CD4-positive, CD25-positive, alpha-beta regulatory T cell (primary cell): ENCODE measurements around the gene NUDCD3. TPM values are rescaled to one million over a fixed set of nuclear protein-coding genes. Genes with fewer than 3 reads are reported as not detected.
A peak's percentile ranks its signal among the peaks of the same experiment; 100 is the strongest.

ENCODE experiments used
- ATAC-seq, 2 donors: fragments of 150-1000 bp; cut with Tn5 transposase; one replicate each; pipeline ENCODE4 v1.10.0; 2021; ENCODE audit warnings: low read depth in 2 of 2, moderate number of reproducible peaks in 2 of 2, moderate library complexity in 1 of 2
- DNase-seq, 3 donors: peaks; one replicate each; pipeline versions ENCODE4 v3.0.0 to v3.0.0-alpha.2; 2012 to 2022; ENCODE audit warnings: mixed read lengths in 1 of 3
- H3K27ac ChIP-seq: one replicate; pipeline ENCODE4 v1.7.0; 2013; ENCODE audit warnings: mild to moderate bottlenecking, low read length; ENCODE audit not compliant: insufficient read depth, poor library complexity, severe bottlenecking
- H3K27me3 ChIP-seq: one replicate; pipeline ENCODE4 v1.7.0; 2013; ENCODE audit warnings: low read length; ENCODE audit not compliant: control insufficient read depth, insufficient read depth
- H3K36me3 ChIP-seq: one replicate; pipeline ENCODE4 v1.7.0; 2013; ENCODE audit warnings: mild to moderate bottlenecking, low read length, moderate library complexity; ENCODE audit not compliant: control insufficient read depth, insufficient read depth
- H3K4me1 ChIP-seq: 2 replicates; pipeline ENCODE4 v1.7.0; 2013; ENCODE audit warnings: mild to moderate bottlenecking, low read length; ENCODE audit not compliant: insufficient read depth, control insufficient read depth, poor library complexity, severe bottlenecking
- H3K4me3 ChIP-seq: one replicate; pipeline ENCODE4 v1.7.0; 2013; ENCODE audit warnings: low read depth, mild to moderate bottlenecking, low read length, moderate library complexity
- H3K9me3 ChIP-seq, 2 experiments: 1 replicate in 1 of 2; 2 replicates in 1 of 2; pipeline ENCODE4 v1.7.0; 2013; ENCODE audit warnings: low read length in 2 of 2, mild to moderate bottlenecking in 1 of 2, moderate library complexity in 1 of 2; ENCODE audit not compliant: control insufficient read depth in 2 of 2
- H3K27ac Mint-ChIP-seq, 3 donors: one replicate each; pipeline ENCODE4 v1.8.0; 2020 to 2022; ENCODE audit warnings: mild to moderate bottlenecking in 3 of 3, mixed read lengths in 3 of 3, moderate library complexity in 2 of 3
- H3K27me3 Mint-ChIP-seq: one replicate; pipeline ENCODE4 v1.8.0; 2022; ENCODE audit warnings: mild to moderate bottlenecking, mixed read lengths
- H3K36me3 Mint-ChIP-seq: one replicate; pipeline ENCODE4 v1.8.0; 2020; ENCODE audit warnings: mixed read lengths
- H3K4me1 Mint-ChIP-seq, 4 donors: one replicate each; pipeline ENCODE4 v1.8.0; 2020 to 2022; ENCODE audit warnings: mixed read lengths in 4 of 4, mild to moderate bottlenecking in 1 of 4
- H3K4me3 Mint-ChIP-seq, 4 donors: one replicate each; pipeline ENCODE4 v1.8.0; 2020 to 2022; ENCODE audit warnings: mild to moderate bottlenecking in 4 of 4, mixed read lengths in 4 of 4, moderate library complexity in 3 of 4
- H3K9me3 Mint-ChIP-seq, 7 donors: one replicate each; pipeline ENCODE4 v1.8.0; 2020 to 2022; ENCODE audit warnings: mixed read lengths in 7 of 7, mild to moderate bottlenecking in 3 of 7, moderate library complexity in 2 of 7
- polyA plus RNA-seq, 4 donors: library from polyadenylated mRNA; unstranded; fragments of 300-500 nt; fragmentation: Illumina TruSeq; gene quantifications; one replicate each; pipeline ENCODE4 v1.2.3, GENCODE V29; 2021
- total RNA-seq: library from RNA; stranded (reverse); gene quantifications from one replicate; pipeline ENCODE4 v1.2.3, GENCODE V29; 2022

Gene NUDCD3
- total and polyA plus RNA-seq, 5 donors from 2014 or later = 55.6 to 85.6 (median 70.1) TPM

DNA sequence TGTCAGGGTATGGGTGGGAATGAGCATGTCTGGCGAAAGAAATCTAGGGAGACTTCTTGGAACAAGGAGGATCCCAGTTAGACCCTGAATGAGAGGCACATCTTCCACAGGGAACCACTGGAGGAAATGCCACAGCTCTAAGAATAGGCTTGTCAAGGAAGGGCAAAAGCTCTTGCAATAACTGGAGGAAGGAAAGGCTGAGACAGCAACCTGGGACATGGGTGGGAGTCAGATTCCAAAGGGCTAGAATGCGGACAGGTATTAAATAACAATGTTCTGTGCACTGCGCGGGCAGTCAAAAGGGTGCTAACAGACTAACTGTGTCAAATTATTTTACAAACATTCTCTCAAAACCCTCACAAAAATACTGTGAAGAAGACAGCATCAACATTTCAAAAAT, 4.5 kb downstream of the NUDCD3 start:
- peaks cover 55% of the 10 kb centered on the region for H3K4me1 ChIP-seq
- peak overlapping the region in 2 of 3 donors; percentile 1 to 61 for H3K27ac Mint-ChIP-seq
- no peaks in the 10 kb centered on the region for H3K27me3 Mint-ChIP-seq
- H3K4me3 Mint-ChIP-seq = peak overlapping the region in 3 of 4 donors; percentile 63 to 78 (median 73)
- peaks cover 49% of the 10 kb centered on the region for H3K36me3 ChIP-seq
- no peak overlapping the region for H3K27ac ChIP-seq
- peaks cover 52% of the 10 kb centered on the region for H3K36me3 Mint-ChIP-seq
- H3K4me1 Mint-ChIP-seq = peaks cover 53 to 91% (median 69%) of the 10 kb centered on the region in 4 donors
- no peak for DNase-seq
- H3K27me3 ChIP-seq = no peaks in the 10 kb centered on the region
- peaks cover 0 to 16% (median 8%) of the 10 kb centered on the region in 7 donors for H3K9me3 Mint-ChIP-seq
- H3K4me3 ChIP-seq = no peak overlapping the region
- H3K9me3 ChIP-seq = peaks cover 11 to 17% of the 10 kb centered on the region in 2 experiments
- ATAC-seq = no peak

DNA sequence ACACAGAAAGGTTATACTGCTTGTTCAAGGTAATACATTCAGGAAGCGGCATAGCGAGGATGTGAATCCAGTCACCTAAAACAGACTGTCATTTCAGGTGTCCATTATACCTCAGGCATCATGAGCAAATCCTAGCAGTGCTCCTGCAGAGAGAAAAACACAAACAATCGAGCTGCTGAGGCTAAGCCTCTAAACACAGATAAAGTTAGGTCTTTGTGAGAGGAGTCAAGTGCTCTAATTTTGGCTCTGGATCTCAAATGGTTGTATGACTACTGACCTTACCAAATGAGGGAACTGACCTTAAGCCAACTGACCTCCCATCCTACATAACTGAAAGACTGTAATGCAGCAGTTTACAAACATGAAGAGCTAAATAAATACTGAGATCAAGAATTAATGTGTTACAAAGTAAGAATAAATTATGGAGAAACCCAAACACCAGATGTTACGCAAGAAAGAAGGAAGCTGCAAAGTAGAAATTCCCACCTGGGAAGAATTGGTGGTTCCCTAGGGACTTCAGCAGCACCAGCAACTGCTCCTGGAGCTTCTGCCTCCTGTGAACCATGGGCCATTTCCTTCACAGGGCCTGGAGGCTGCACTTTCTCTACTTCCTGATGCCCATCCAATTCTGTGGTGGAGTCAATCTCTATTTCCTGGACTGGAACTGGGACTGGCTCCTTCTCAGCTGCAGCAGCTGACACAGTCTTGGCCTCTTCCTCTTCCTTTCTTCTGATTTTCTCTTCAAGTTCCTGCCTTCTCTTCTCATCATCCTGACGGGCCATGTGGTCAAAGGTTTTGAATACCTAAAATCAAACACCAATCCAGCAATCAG, 5.8 kb downstream of the NUDCD3 start:
- peaks cover 58% of the 10 kb centered on the region for H3K36me3 ChIP-seq
- Mint-ChIP-seq H3K27me3 (no peaks in the 10 kb centered on the region), H3K9me3 (peaks cover 0 to 16% (median 8%) of the 10 kb centered on the region in 7 donors), H3K36me3 (peaks cover 56% of the 10 kb centered on the region), H3K4me1 (peaks cover 54 to 95% (median 66%) of the 10 kb centered on the region in 4 donors), H3K27ac (peak overlapping the region; percentile 43 to 74 (median 44)), H3K4me3 (peak overlapping the region in 2 of 4 donors; percentile 27 to 77)
- H3K27ac ChIP-seq = no peak overlapping the region
- H3K4me1 ChIP-seq = peaks cover 49% of the 10 kb centered on the region
- no peak for DNase-seq
- ATAC-seq = no peak
- no peak overlapping the region for H3K4me3 ChIP-seq
- peaks cover 11 to 17% of the 10 kb centered on the region in 2 experiments for H3K9me3 ChIP-seq
- no peaks in the 10 kb centered on the region for H3K27me3 ChIP-seq

DNA sequence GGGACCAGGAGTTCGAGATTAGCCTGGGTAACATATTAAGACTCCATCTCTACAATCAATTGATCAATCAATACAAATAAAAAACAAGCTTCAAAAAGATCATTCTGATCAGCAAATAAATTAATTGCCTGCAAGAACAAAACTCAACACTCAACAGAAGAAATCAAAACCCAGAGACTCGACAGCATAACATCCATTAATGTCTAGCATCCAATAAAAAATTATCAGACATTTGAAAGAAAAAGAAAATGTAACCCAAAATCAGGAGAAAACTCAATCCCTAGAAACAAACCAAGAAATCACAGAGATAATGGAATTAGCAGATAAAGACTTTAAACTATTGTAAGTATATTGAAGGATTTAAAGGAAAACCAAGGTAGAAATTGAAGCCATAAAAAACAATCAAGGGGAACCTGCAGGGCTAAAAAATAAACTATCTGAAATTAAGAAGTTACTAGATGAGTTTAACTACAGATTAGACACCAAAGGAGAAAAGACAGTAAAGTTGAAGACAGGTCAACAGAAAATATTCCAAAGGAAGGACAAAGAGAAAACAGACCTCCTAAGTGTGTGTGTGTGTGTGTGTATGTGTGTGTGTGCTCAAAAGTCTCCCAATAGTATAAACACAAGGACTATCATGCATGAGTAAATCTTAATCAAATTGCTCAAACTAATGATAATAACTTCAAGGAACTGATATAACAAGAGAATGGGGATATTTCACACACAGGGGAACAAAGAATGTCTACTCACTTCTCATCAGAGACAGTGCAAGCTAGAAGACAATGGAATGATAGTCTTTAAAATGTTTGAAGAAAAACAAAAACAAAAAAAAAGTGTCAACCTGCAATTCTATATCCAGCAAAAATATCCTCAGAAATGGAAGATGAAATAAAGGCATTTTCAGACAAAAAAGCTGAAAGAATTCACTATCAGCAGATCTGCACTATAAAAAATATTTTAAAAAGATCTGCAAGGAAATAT, 7.7 kb downstream of the NUDCD3 start:
- peak overlapping the region in 3 of 4 donors; percentile 40 to 71 (median 41) for H3K4me3 Mint-ChIP-seq
- ATAC-seq = no peak

DNA sequence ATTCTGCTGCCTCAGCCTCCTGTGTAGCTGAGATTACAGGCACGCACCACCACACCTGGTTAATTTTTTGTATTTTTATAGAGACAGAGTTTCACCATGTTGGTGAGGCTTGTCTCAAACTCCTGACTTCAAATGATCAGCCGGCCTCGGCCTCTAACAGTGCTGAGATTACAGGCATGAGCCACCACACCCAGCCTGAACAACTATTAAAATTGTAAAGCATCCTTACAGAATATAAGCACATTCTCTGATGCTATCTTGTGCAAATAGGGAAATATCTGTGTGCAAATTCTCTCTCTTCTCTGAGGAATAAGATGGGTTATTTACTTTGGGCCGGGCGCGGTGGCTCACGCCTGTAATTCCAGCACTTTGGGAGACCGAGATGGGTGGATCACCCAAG, 12.5 kb downstream of the NUDCD3 start:
- Histone ChIP-seq H3K9me3 (peaks cover 5 to 7% of the 10 kb centered on the region in 2 experiments), H3K36me3 (peaks cover 83% of the 10 kb centered on the region), H3K4me1 (peaks cover 14% of the 10 kb centered on the region), H3K4me3 (no peak overlapping the region), H3K27me3 (no peaks in the 10 kb centered on the region), H3K27ac (no peak overlapping the region)
- DNase-seq = no peak
- H3K4me3 Mint-ChIP-seq = no peak overlapping the region
- H3K27ac Mint-ChIP-seq = no peak overlapping the region
- ATAC-seq = no peak
- H3K4me1 Mint-ChIP-seq = peaks cover 32 to 76% (median 37%) of the 10 kb centered on the region in 4 donors
- peaks cover 0 to 7% (median 5%) of the 10 kb centered on the region in 7 donors for H3K9me3 Mint-ChIP-seq
- H3K27me3 Mint-ChIP-seq = no peaks in the 10 kb centered on the region
- peaks cover 64% of the 10 kb centered on the region for H3K36me3 Mint-ChIP-seq

More for the DNA sequence above, 7.7 kb downstream of the NUDCD3 start:
- H3K9me3 ChIP-seq = peaks cover 11 to 17% of the 10 kb centered on the region in 2 experiments
- H3K36me3 Mint-ChIP-seq = peaks cover 62% of the 10 kb centered on the region
- peak overlapping the region in 2 of 3 donors; percentile 33 to 38 for H3K27ac Mint-ChIP-seq
- peaks cover 36% of the 10 kb centered on the region for H3K4me1 ChIP-seq
- H3K27ac ChIP-seq = no peak overlapping the region
- peaks cover 0 to 16% (median 8%) of the 10 kb centered on the region in 7 donors for H3K9me3 Mint-ChIP-seq
- H3K4me1 Mint-ChIP-seq = peaks cover 40 to 86% (median 53%) of the 10 kb centered on the region in 4 donors
- DNase-seq = no peak
- H3K4me3 ChIP-seq = no peak overlapping the region
- H3K36me3 ChIP-seq = peaks cover 77% of the 10 kb centered on the region
- no peaks in the 10 kb centered on the region for H3K27me3 Mint-ChIP-seq
- no peaks in the 10 kb centered on the region for H3K27me3 ChIP-seq

DNA sequence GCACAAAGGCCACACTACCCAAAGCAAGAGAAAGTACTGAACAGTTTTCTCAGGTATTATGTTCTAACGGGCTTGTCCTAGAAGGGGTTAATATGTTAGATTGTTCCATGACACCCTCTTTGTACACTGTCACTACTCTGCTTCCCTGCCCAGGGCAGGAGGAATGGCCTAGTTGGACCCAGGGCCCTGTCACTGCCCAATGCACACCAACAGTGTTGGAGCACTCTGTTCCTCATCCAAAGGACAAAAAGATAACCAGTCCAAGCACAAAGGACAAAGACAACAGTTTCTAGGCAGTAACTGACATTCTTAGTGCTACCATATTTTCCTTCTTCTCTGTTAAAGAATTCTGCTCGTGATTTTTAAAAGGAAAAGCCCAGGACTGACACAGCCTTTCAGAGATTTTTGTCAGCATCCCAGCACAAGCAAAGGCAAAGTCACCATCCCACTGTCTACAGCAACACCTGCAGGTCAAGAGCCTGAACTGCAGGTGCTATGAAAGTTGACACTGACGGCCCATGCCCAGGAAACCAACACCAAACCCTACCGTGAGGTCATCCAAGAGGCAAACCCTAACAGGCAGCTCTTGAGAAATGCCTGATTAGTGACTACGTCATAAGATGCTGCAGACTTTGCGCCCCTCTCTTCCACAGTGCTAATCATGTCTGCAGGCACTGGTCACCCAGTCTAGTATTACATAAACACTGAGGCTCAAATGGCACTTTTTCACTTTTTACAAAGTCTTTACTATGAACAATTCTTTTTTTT, 13.2 kb downstream of the NUDCD3 start:
- Mint-ChIP-seq H3K4me3 (peak overlapping the region in 1 of 4 donors; percentile 31), H3K36me3 (peaks cover 60% of the 10 kb centered on the region), H3K27me3 (no peaks in the 10 kb centered on the region), H3K27ac (peak overlapping the region in 2 of 3 donors; percentile 57 to 83), H3K9me3 (peaks cover 0 to under 1% (median 0%) of the 10 kb centered on the region in 7 donors), H3K4me1 (peaks cover 32 to 76% (median 36%) of the 10 kb centered on the region in 4 donors)
- H3K4me1 ChIP-seq = peaks cover 14% of the 10 kb centered on the region
- H3K4me3 ChIP-seq = no peak overlapping the region
- ATAC-seq (peak; percentile 85 to 93), DNase-seq (peak; percentile 31 to 70 (median 60))
- H3K27me3 ChIP-seq = no peaks in the 10 kb centered on the region
- no peak overlapping the region for H3K27ac ChIP-seq
- peaks cover 0 to under 1% of the 10 kb centered on the region in 2 experiments for H3K9me3 ChIP-seq
- peaks cover 82% of the 10 kb centered on the region for H3K36me3 ChIP-seq

DNA sequence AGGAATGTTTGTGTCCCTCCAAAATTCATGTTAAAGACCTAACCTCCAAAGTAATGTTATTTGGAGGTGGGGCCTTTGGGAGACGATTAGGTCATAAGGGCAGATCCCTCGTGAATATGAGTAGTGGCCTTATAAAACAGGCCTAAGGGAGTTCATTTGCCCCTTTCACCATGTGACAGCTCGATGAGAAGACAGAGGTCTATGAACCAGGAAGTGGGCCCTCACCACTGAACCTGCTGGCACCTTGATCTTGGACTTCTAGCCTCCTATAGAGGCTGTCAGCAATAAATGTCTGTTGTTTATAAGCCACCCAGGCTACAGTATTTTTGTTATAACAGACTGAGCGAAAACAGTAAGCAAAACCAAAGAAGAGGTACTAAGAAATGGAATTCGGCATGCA, 14.1 kb downstream of the NUDCD3 start:
- Histone ChIP-seq H3K36me3 (peaks cover 79% of the 10 kb centered on the region), H3K4me1 (peaks cover 14% of the 10 kb centered on the region), H3K27me3 (no peaks in the 10 kb centered on the region), H3K9me3 (no peaks in the 10 kb centered on the region), H3K4me3 (no peak overlapping the region), H3K27ac (no peak overlapping the region)
- H3K4me1 Mint-ChIP-seq = peaks cover 31 to 76% (median 40%) of the 10 kb centered on the region in 4 donors
- DNase-seq = no peak
- no peak for ATAC-seq
- no peak overlapping the region for H3K4me3 Mint-ChIP-seq
- H3K36me3 Mint-ChIP-seq = peaks cover 52% of the 10 kb centered on the region
- no peak overlapping the region for H3K27ac Mint-ChIP-seq
- no peaks in the 10 kb centered on the region for H3K27me3 Mint-ChIP-seq
- H3K9me3 Mint-ChIP-seq = no peaks in the 10 kb centered on the region

DNA sequence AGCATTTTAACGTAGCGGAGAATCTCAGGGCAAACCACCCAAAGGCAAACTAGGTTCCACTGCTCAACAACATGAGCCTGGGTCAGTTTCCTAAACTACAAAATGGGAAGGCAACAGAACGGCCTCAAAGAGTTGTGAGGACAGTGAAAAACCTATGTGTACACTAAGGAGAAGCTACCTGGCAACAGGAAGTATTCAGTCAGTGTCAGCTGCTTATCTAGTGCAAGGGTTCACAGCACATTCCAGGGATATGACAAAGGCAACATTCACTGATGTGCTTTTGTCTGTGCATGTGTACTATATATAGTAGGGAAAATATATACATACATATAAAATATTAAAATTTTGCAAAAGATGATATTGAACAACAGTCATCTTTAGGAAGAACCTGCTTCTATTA, 17.2 kb downstream of the NUDCD3 start:
- Histone ChIP-seq H3K4me1 (peaks cover 12% of the 10 kb centered on the region), H3K27me3 (no peaks in the 10 kb centered on the region), H3K36me3 (peaks cover 79% of the 10 kb centered on the region), H3K27ac (no peak overlapping the region), H3K9me3 (no peaks in the 10 kb centered on the region), H3K4me3 (no peak overlapping the region)
- no peak overlapping the region for H3K4me3 Mint-ChIP-seq
- no peak for DNase-seq
- no peaks in the 10 kb centered on the region for H3K27me3 Mint-ChIP-seq
- H3K4me1 Mint-ChIP-seq = peaks cover 30 to 75% (median 46%) of the 10 kb centered on the region in 4 donors
- no peak for ATAC-seq
- no peak overlapping the region for H3K27ac Mint-ChIP-seq
- H3K9me3 Mint-ChIP-seq = no peaks in the 10 kb centered on the region
- peaks cover 47% of the 10 kb centered on the region for H3K36me3 Mint-ChIP-seq
